ENCODE data around the gene TLDC2.

GRCh38 chr20:36917943-36918342 is 42.0 kb downstream of the TLDC2 start:
- TF ChIP-seq POLR2A (IDR thresholded peaks at IDR 0.05; ENCODE audit: low read length), result no peak
- TF ChIP-seq GATA1 (IDR thresholded peaks at IDR 0.05; ENCODE audit: low read depth, low read length), result no peak

Data from erythroblast (primary cell).